Right atrium auricular region (tissue), 2 donors: ENCODE data around the gene GLYAT. TPM values are rescaled to one million over a fixed set of nuclear protein-coding genes. Genes with fewer than 3 reads are reported as not detected.

Source experiments
- DNase-seq: peaks from one replicate; pipeline ENCODE4 v3.0.0-alpha.2; 2019; ENCODE audit warnings: low spot score
- H3K27ac ChIP-seq, 2 donors: fragments of 200-600 bp; sonication (generic); 1 replicate in 1 of 2; 2 replicates in 1 of 2; pipeline ENCODE4 v1.5.1; 2016 to 2019
- H3K27me3 ChIP-seq, 2 donors: fragments of 200-600 bp; sonication (generic); one replicate each; pipeline versions ENCODE4 v1.5.1 to v1.6.0; 2017 to 2019
- H3K36me3 ChIP-seq: fragments of 200-600 bp; sonication (generic); one replicate; pipeline ENCODE4 v1.5.1; 2016
- H3K4me1 ChIP-seq, 2 donors: fragments of 200-600 bp; sonication (generic); one replicate each; pipeline versions ENCODE4 v1.5.1 to v1.6.0; 2017 to 2019
- H3K4me3 ChIP-seq, 2 donors: fragments of 200-600 bp; sonication (generic); 1 replicate in 1 of 2; 2 replicates in 1 of 2; pipeline ENCODE4 v1.5.1; 2017 to 2019; ENCODE audit warnings: mild to moderate bottlenecking in 1 of 2, moderate library complexity in 1 of 2
- H3K9me3 ChIP-seq, 2 donors: fragments of 200-600 bp; sonication (generic); one replicate each; pipeline ENCODE4 v1.5.1; 2019
- CTCF ChIP-seq, 2 donors: fragments of 200-600 bp; sonication (generic); IDR thresholded peaks; one replicate each; pipeline ENCODE4 v1.5.1; 2019; ENCODE audit warnings: antibody characterized with exemption in 2 of 2
- total RNA-seq, 2 donors: library from RNA; depleted of rRNA; stranded (reverse); fragments of >200 nt; gene quantifications; one replicate each; pipeline ENCODE4 v1.1.0, GENCODE V29; 2016

Gene GLYAT
- total RNA-seq, 2 donors from 2014 or later, result not detected

GRCh38 chr11:58774164-58774593 is 42.4 kb upstream of the GLYAT start:
- H3K36me3 ChIP-seq, result no peaks in the 10 kb centered on the region
- H3K4me1 ChIP-seq, result no peaks in the 10 kb centered on the region
- DNase-seq, result no peak
- H3K27me3 ChIP-seq, result no peaks in the 10 kb centered on the region
- no peak for TF ChIP-seq CTCF (IDR thresholded peaks at IDR 0.05)
- no peak overlapping the region for H3K27ac ChIP-seq
- no peak overlapping the region for H3K4me3 ChIP-seq
- no peaks in the 10 kb centered on the region for H3K9me3 ChIP-seq

GRCh38 chr11:58773337-58773736 is 41.6 kb upstream of the GLYAT start:
- no peak for DNase-seq
- no peaks in the 10 kb centered on the region for H3K4me1 ChIP-seq
- H3K27ac ChIP-seq, result no peak overlapping the region
- no peaks in the 10 kb centered on the region for H3K27me3 ChIP-seq
- no peak overlapping the region for H3K4me3 ChIP-seq
- no peaks in the 10 kb centered on the region for H3K36me3 ChIP-seq
- TF ChIP-seq CTCF (IDR thresholded peaks at IDR 0.05), result no peak
- H3K9me3 ChIP-seq, result no peaks in the 10 kb centered on the region

GRCh38 chr11:58772329-58773285 is 40.9 kb upstream of the GLYAT start:
- Histone ChIP-seq H3K9me3 (no peaks in the 10 kb centered on the region), H3K36me3 (no peaks in the 10 kb centered on the region), H3K27ac (no peak overlapping the region), H3K4me1 (no peaks in the 10 kb centered on the region), H3K4me3 (no peak overlapping the region), H3K27me3 (no peaks in the 10 kb centered on the region)
- no peak for DNase-seq
- TF ChIP-seq CTCF (IDR thresholded peaks at IDR 0.05), result no peak

DNA sequence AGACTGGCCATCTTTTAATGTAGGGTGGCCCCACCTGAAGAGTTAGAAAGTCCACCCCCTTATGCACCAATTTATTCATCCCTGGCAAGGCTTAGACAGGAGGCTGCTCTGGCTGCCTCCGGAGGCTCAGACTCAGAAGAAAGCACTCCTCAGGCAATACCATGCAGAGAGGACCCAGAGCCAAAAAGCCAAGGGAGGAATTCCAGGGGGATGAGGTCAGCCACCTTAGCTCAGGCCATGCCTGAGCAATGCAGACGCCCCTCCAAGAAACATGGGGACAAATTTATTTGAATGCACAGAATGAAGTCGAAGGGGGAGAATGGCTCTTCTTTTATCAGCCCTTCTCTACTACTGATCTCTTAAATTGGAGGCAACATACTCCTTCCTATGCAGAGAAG is 39.7 kb upstream of the GLYAT start:
- Histone ChIP-seq H3K4me3 (no peak overlapping the region), H3K36me3 (no peaks in the 10 kb centered on the region), H3K27me3 (no peaks in the 10 kb centered on the region), H3K27ac (no peak overlapping the region), H3K9me3 (no peaks in the 10 kb centered on the region), H3K4me1 (no peaks in the 10 kb centered on the region)
- TF ChIP-seq CTCF (IDR thresholded peaks at IDR 0.05), result no peak
- no peak for DNase-seq

GRCh38 chr11:58770627-58771457 is 39.1 kb upstream of the GLYAT start:
- no peak overlapping the region for H3K27ac ChIP-seq
- H3K4me3 ChIP-seq, result no peak overlapping the region
- no peak for DNase-seq
- H3K9me3 ChIP-seq, result no peaks in the 10 kb centered on the region
- H3K27me3 ChIP-seq, result no peaks in the 10 kb centered on the region
- no peaks in the 10 kb centered on the region for H3K4me1 ChIP-seq
- TF ChIP-seq CTCF (IDR thresholded peaks at IDR 0.05), result no peak
- H3K36me3 ChIP-seq, result no peaks in the 10 kb centered on the region
